Measurements from ENCODE around the gene GMPPB.

Gene GMPPB

DNA sequence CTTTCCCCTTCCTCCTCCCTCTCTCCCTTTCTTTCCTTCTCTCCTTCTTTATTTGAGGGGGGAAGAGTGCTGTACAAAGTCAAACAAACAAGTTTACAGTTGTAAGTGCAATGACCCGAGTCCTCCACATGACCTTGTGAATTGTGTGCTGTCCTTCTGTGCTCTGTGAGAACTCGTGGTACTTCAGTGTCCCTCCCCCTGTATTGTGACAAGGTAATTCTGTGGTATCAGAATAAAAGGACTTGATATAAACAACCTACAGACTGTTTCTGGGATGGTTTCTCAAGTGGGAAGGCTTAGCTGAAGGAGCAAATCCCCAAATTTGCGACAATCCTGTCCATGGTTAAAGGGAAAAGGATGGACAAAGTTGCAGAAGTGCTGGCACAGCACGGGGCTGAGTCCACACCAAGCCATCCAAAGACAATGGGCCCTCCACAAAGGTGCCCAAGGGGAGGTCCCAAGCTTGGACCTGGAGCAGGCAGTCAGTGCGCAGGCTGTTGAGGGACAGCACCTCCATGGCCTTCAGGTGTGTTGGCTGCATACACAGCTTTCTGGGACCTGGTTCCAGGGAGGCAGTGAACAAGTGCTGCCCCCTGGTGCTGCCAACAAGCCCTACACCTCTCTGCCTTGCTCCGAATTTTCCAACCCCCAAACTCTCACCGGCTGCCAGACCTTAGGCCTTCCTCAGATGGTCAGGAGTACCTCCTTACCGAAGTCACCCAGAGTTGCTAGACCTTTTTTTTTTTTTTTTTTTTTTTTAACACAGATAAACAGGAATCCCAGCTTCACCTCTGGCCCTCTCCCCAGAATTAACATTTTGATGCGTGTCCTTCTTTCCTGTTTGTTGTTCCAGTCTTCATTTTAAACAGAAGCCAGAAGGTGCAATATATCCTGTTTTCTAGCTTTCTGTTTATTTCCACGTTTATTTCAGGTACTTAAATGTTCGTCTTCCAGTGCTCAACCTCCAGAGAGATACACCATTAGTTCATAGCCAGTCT, 52.2 kb downstream of the GMPPB start:
- DNase-seq (ENCODE audit: low read depth in 3 of 3), result peak; percentile 46 to 60 (median 54)

- no peak for DNase-seq (ENCODE audit: low read depth in 3 of 3)
Observed at GRCh38 chr3:49670940-49671290, 52.8 kb downstream of the GMPPB start.

Measured in stimulated activated CD4-positive, alpha-beta T cell treated with anti-CD3 and anti-CD28 coated beads, TNF-alpha, amount 100 ng/mL, for 4 hours (primary cell).